Parathyroid adenoma (tissue), 2 donors: Measurements from ENCODE around the gene ZNF280A.
"Not testable (repeated sequence)": the region's sequence is repeated elsewhere in the genome, so short reads cannot be mapped to it uniquely, and the experiment has no call there.

Experiments
- H2AFZ ChIP-seq: fragments of 300-600 bp; sonication (generic); one replicate; pipeline ENCODE4 v1.7.0; 2017; ENCODE audit warnings: antibody characterized with exemption, mild to moderate bottlenecking
- H3K27ac ChIP-seq: fragments of 300-600 bp; sonication (generic); one replicate; pipeline ENCODE4 v1.7.0; 2017
- H3K27me3 ChIP-seq: fragments of 300-600 bp; sonication (generic); one replicate; pipeline ENCODE4 v1.7.0; 2017; ENCODE audit warnings: low read length; ENCODE audit not compliant: control insufficient read depth, insufficient read depth
- H3K36me3 ChIP-seq: fragments of 300-600 bp; sonication (generic); one replicate; pipeline ENCODE4 v1.7.0; 2017; ENCODE audit warnings: low read length; ENCODE audit not compliant: control insufficient read depth, insufficient read depth
- H3K4me1 ChIP-seq: fragments of 300-600 bp; sonication (generic); one replicate; pipeline ENCODE4 v1.7.0; 2017; ENCODE audit warnings: control low read depth
- H3K4me2 ChIP-seq: fragments of 300-600 bp; sonication (generic); one replicate; pipeline ENCODE4 v1.7.0; 2017; ENCODE audit warnings: low read length
- H3K4me3 ChIP-seq: fragments of 300-600 bp; sonication (generic); one replicate; pipeline ENCODE4 v1.7.0; 2017; ENCODE audit warnings: low read depth, low read length
- H3K79me2 ChIP-seq: fragments of 300-600 bp; sonication (generic); one replicate; pipeline ENCODE4 v1.7.0; 2017; ENCODE audit warnings: control low read depth
- H3K9ac ChIP-seq: fragments of 300-600 bp; sonication (generic); one replicate; pipeline ENCODE4 v1.7.0; 2017; ENCODE audit warnings: mild to moderate bottlenecking
- H3K9me3 ChIP-seq: fragments of 300-600 bp; sonication (generic); one replicate; pipeline ENCODE4 v1.7.0; 2017; ENCODE audit warnings: low read length; ENCODE audit not compliant: control insufficient read depth
- CTCF ChIP-seq: fragments of 300-600 bp; sonication (generic); IDR thresholded peaks from one replicate; pipeline ENCODE4 v1.7.0; 2017; ENCODE audit warnings: antibody characterized with exemption, mild to moderate bottlenecking
- donor health status: primary hyperparathyroidism.

ZNF280A gene

GRCh38 chr22:22515890-22516289, 4.2 kb downstream of the ZNF280A start:
- Histone ChIP-seq H3K9me3 (no peaks in the 10 kb centered on the region), H3K79me2 (no peaks in the 10 kb centered on the region), H3K4me1 (no peaks in the 10 kb centered on the region), H3K27ac (no peak overlapping the region), H3K36me3 (no peaks in the 10 kb centered on the region), H2AFZ (no peak overlapping the region), H3K4me2 (no peak overlapping the region), H3K9ac (no peak overlapping the region), H3K27me3 (no peaks in the 10 kb centered on the region), H3K4me3 (no peak overlapping the region)
- TF ChIP-seq CTCF, result no peak

- not testable (repeated sequence) for H3K4me2 ChIP-seq, H3K9me3 ChIP-seq, H3K79me2 ChIP-seq, H3K27me3 ChIP-seq, H2AFZ ChIP-seq, H3K27ac ChIP-seq, H3K4me3 ChIP-seq, H3K4me1 ChIP-seq, H3K36me3 ChIP-seq, H3K9ac ChIP-seq
Measured at GRCh38 chr22:22514431-22514830, 5.6 kb downstream of the ZNF280A start.

- no peak overlapping the region for H3K27ac ChIP-seq
- no peaks in the 10 kb centered on the region for H3K79me2 ChIP-seq
- H3K36me3 ChIP-seq, result no peaks in the 10 kb centered on the region
- no peaks in the 10 kb centered on the region for H3K27me3 ChIP-seq
- H3K9me3 ChIP-seq, result no peaks in the 10 kb centered on the region
- no peak overlapping the region for H3K9ac ChIP-seq
- H3K4me1 ChIP-seq, result no peaks in the 10 kb centered on the region
- H3K4me2 ChIP-seq, result no peak overlapping the region
- H2AFZ ChIP-seq, result no peak overlapping the region
- no peak overlapping the region for H3K4me3 ChIP-seq
- no peak for TF ChIP-seq CTCF
Measured at GRCh38 chr22:22513619-22514018, 6.5 kb downstream of the ZNF280A start.

- no peak for TF ChIP-seq CTCF
- Histone ChIP-seq H3K36me3 (no peaks in the 10 kb centered on the region), H3K79me2 (no peaks in the 10 kb centered on the region), H3K27ac (no peak overlapping the region), H3K4me2 (no peak overlapping the region), H3K27me3 (no peaks in the 10 kb centered on the region), H2AFZ (no peak overlapping the region), H3K4me3 (no peak overlapping the region), H3K9me3 (no peaks in the 10 kb centered on the region), H3K9ac (no peak overlapping the region), H3K4me1 (no peaks in the 10 kb centered on the region)
Measured at GRCh38 chr22:22512951-22513350, 7.1 kb downstream of the ZNF280A start.

- not testable (repeated sequence) for H3K79me2 ChIP-seq, H3K4me2 ChIP-seq, H3K4me3 ChIP-seq, H3K9me3 ChIP-seq, H3K36me3 ChIP-seq, H2AFZ ChIP-seq, H3K4me1 ChIP-seq, H3K27me3 ChIP-seq, H3K27ac ChIP-seq, H3K9ac ChIP-seq
Measured at GRCh38 chr22:22510833-22511232, 9.2 kb downstream of the ZNF280A start.

- not testable (repeated sequence) for H3K9me3 ChIP-seq, H3K27me3 ChIP-seq, H3K36me3 ChIP-seq, H2AFZ ChIP-seq, H3K9ac ChIP-seq, H3K4me3 ChIP-seq, H3K4me1 ChIP-seq, H3K27ac ChIP-seq, H3K4me2 ChIP-seq, H3K79me2 ChIP-seq
Measured at GRCh38 chr22:22509912-22510311, 10.2 kb downstream of the ZNF280A start.
